Glutamatergic neuron (in vitro differentiated cells): ENCODE results near the gene PHLDB1. TPM values are rescaled to one million over a fixed set of nuclear protein-coding genes. Genes with fewer than 3 reads are reported as not detected.

Source experiments
- DNase-seq: peaks from one replicate; pipeline ENCODE4 v3.0.0; 2022
- H3K27ac Mint-ChIP-seq: one replicate; pipeline ENCODE4 v1.8.0; 2020; ENCODE audit warnings: mild to moderate bottlenecking, mixed read lengths, inconsistent platforms; ENCODE audit not compliant: unreplicated experiment
- H3K27me3 Mint-ChIP-seq: one replicate; pipeline ENCODE4 v1.8.0; 2020; ENCODE audit warnings: mild to moderate bottlenecking, moderate library complexity, mixed read lengths, inconsistent platforms; ENCODE audit not compliant: unreplicated experiment
- H3K36me3 Mint-ChIP-seq: one replicate; pipeline ENCODE4 v1.8.0; 2020; ENCODE audit warnings: mild to moderate bottlenecking, mixed read lengths, inconsistent platforms; ENCODE audit not compliant: unreplicated experiment
- H3K4me1 Mint-ChIP-seq: one replicate; pipeline ENCODE4 v1.8.0; 2020; ENCODE audit warnings: mild to moderate bottlenecking, low read depth, mixed read lengths, inconsistent platforms; ENCODE audit not compliant: unreplicated experiment
- H3K4me3 Mint-ChIP-seq: one replicate; pipeline ENCODE4 v1.8.0; 2020; ENCODE audit warnings: mild to moderate bottlenecking, mixed read lengths, inconsistent platforms; ENCODE audit not compliant: unreplicated experiment
- H3K9me3 Mint-ChIP-seq: one replicate; pipeline ENCODE4 v1.8.0; 2020; ENCODE audit warnings: mild to moderate bottlenecking, moderate library complexity, mixed read lengths, inconsistent platforms; ENCODE audit not compliant: unreplicated experiment
- total RNA-seq: library from RNA; stranded (reverse); fragmentation: NEBNext Ultra II Directional; extraction: Animal tissue kit (Norgen Biotek cat#: 25700); gene quantifications from one replicate; pipeline ENCODE4 v1.2.1, GENCODE V29; 2021; ENCODE audit not compliant: unreplicated experiment
- TF ChIP-seq, protein P1 (sequence below): fragments of 200-600 bp; sonication (generic); IDR thresholded peaks from one replicate; pipeline ENCODE4 v1.5.0; 2021; ENCODE audit not compliant: partially characterized antibody, unreplicated experiment

PHLDB1 gene
- total RNA-seq, 1 donor from 2014 or later = 78.4 TPM

DNA sequence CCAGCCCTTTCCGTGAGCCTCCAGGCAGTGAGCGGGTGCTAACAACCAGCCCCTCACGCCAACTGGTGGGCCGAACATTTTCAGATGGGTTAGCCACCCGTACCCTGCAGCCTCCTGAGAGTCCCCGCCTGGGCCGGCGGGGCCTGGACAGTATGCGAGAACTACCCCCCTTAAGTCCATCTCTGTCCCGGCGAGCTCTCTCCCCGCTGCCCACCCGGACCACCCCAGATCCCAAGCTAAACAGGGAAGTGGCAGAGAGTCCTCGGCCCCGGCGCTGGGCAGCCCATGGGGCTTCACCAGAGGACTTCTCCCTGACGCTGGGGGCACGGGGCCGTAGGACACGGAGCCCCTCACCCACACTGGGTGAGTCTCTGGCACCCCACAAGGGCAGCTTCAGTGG is 20.6 kb downstream of the PHLDB1 start:
- Mint-ChIP-seq H3K36me3 (peaks cover 15% of the 10 kb centered on the region), H3K27ac (no peak overlapping the region), H3K9me3 (peaks cover 2% of the 10 kb centered on the region), H3K4me3 (no peak overlapping the region), H3K27me3 (no peaks in the 10 kb centered on the region), H3K4me1 (no peaks in the 10 kb centered on the region)
- TF ChIP-seq, protein P1, sequence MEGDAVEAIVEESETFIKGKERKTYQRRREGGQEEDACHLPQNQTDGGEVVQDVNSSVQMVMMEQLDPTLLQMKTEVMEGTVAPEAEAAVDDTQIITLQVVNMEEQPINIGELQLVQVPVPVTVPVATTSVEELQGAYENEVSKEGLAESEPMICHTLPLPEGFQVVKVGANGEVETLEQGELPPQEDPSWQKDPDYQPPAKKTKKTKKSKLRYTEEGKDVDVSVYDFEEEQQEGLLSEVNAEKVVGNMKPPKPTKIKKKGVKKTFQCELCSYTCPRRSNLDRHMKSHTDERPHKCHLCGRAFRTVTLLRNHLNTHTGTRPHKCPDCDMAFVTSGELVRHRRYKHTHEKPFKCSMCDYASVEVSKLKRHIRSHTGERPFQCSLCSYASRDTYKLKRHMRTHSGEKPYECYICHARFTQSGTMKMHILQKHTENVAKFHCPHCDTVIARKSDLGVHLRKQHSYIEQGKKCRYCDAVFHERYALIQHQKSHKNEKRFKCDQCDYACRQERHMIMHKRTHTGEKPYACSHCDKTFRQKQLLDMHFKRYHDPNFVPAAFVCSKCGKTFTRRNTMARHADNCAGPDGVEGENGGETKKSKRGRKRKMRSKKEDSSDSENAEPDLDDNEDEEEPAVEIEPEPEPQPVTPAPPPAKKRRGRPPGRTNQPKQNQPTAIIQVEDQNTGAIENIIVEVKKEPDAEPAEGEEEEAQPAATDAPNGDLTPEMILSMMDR = no peak
- DNase-seq = no peak

DNA sequence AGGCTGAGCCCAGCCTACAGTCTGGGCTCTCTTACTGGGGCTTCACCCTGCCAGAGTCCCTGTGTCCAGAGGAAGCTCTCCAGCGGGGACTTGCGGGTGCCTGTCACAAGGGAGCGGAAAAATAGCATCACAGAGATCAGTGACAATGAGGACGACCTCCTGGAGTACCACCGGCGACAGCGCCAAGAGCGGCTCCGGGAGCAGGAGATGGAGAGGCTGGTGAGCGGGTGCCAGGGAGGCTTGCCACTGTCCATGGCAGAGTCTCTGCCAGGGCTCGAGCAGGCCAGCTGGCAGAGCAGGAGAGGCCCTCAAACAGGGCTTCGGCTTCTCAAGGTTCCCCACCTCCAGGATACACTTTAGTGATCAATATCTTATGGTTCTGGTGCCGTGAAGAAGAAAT is 21.0 kb downstream of the PHLDB1 start:
- no peaks in the 10 kb centered on the region for H3K27me3 Mint-ChIP-seq
- H3K4me1 Mint-ChIP-seq = no peaks in the 10 kb centered on the region
- peaks cover 2% of the 10 kb centered on the region for H3K9me3 Mint-ChIP-seq
- TF ChIP-seq, protein P1 = no peak
- H3K4me3 Mint-ChIP-seq = no peak overlapping the region
- no peak for DNase-seq
- H3K36me3 Mint-ChIP-seq = peaks cover 16% of the 10 kb centered on the region
- H3K27ac Mint-ChIP-seq = no peak overlapping the region

DNA sequence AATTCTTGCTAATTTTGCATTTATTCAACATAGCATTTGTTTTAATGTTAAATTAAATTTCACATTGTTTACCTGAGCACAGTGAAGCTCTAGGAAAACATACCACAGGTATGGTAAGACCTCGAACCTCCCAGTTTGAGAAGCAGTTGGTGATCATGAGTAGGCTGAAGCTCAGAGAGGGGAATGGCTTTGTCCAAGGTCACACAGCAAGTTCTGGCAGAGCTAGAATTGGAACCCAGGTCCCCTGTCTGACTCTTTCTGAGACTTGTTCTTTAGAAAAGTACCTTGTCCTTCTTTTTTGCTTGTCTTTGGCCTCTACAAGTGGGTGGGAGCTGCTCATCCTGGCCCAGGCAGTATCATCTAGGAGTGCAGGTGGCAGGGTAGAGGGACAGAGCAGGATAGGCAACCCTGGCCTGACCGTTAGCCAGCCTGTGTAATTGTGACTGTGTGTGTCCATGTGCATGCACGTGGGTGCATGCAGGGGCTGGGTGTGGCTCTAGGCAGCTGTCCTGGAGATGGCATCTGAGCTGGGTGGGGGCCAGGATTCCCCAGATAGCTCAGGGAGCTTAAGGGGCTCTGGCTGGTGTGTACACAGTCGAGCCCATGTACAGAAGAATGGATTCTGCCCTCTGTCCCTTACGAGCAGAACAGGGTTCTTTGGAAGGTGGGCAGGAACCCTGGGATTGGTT is 21.6 kb downstream of the PHLDB1 start:
- Mint-ChIP-seq H3K4me1 (no peaks in the 10 kb centered on the region), H3K27me3 (no peaks in the 10 kb centered on the region), H3K4me3 (no peak overlapping the region), H3K27ac (no peak overlapping the region), H3K36me3 (peaks cover 16% of the 10 kb centered on the region), H3K9me3 (peaks cover 2% of the 10 kb centered on the region)
- no peak for DNase-seq
- TF ChIP-seq, protein P1 = no peak

DNA sequence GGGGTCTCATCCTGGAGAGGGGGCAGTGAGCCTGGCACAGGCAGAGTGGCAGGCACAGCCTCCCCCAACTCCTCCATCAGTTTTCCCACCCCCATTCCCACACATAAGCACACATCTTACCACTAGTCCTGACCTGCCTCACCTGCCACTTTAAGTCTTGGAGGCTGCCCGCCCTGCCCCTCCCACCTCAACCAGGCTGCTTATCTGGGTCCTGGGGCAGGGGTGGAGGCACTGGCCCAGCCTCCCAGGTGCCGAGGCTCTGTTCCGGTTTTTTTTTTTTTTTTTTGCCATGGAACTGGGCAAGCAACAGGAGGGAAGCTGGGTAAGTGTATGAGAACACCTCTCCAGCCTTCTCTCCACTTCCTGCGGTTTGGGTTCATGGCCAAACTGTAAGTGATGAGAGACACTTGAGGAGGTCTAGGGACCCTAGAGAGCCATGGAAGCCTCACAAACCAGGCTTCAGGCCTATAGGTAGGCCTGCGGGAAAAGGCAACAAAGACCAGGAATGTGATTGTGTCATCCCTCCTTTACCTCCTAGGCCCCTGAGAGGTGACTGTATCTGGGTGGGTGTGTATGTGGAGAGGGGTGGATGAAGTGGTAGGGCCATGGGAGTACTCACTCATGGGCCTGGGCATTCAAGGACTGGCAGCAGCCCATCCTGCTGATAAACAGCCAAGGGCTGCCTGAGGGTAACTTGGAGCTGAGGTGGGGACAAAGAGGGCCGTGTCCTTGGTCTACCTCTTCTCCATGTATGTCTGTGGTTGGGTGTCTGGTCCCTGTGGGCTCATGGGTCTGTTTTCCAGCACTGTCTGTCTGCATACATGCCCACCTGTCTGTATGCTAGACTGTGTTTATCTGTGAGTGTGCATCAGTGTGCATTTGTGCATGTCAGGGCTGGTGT is 22.6 kb downstream of the PHLDB1 start:
- H3K4me1 Mint-ChIP-seq = peaks cover 4% of the 10 kb centered on the region
- H3K27ac Mint-ChIP-seq = no peak overlapping the region
- H3K9me3 Mint-ChIP-seq = peaks cover 2% of the 10 kb centered on the region
- H3K4me3 Mint-ChIP-seq = no peak overlapping the region
- peaks cover 16% of the 10 kb centered on the region for H3K36me3 Mint-ChIP-seq
- H3K27me3 Mint-ChIP-seq = peaks cover 4% of the 10 kb centered on the region
- DNase-seq = no peak
- TF ChIP-seq, protein P1 = no peak
